NOMO-1 treated with dmso at 0.1 percent for 144 hours (cell line): ENCODE results near the gene VPS8.

Experiments used
- DNase-seq: peaks from one replicate; lab custom pipeline; 2025; ENCODE audit not compliant: unreplicated experiment; lab: John Stamatoyannopoulos, UW

VPS8 gene

DNA sequence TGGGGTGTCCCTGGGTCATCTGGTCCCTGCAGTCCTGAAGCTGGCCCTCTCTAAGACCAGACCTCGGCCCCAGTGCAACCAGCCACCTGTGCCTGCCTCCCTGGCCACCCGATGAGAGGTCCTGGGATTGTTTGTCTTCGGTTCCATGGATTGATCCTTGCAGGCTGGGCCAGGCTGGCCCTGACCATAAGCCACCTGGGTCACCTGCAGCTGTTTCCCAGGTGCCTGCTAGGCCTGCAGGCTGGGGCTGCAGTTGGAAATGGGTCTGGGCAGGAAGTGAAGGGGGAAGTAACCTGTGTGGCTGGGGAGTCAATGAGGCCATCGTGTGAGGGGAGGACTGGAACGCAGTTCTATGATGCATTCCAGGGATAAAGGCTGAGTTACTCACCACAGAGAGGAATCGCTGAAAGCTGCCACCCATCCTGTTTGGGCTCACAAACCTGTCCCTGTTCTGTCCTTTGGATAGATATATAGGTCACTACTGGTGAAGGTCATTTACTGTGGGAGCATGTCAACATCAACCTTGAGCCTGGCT lies 30.9 kb upstream of the VPS8 start:
- no peak for DNase-seq

DNA sequence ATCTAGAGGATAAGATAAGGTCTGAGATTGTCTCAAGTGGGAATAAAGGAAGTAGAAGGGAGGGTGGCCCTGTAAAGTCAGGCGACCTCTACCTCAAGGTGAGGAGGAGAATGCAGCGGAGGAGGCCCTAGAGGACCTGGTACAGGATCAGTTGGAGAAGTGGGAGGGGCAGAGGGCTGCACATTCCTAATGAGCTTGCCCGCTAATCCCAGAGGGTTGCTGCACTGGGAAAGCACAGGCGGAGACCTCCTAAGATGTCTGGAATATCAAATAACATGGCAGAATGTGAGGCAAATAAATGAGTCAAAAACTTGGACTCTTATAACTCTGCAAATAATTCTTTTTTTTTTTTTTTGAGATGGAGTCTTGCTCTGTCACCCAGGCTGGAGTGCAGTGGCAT lies 30.2 kb upstream of the VPS8 start:
- no peak for DNase-seq

DNA sequence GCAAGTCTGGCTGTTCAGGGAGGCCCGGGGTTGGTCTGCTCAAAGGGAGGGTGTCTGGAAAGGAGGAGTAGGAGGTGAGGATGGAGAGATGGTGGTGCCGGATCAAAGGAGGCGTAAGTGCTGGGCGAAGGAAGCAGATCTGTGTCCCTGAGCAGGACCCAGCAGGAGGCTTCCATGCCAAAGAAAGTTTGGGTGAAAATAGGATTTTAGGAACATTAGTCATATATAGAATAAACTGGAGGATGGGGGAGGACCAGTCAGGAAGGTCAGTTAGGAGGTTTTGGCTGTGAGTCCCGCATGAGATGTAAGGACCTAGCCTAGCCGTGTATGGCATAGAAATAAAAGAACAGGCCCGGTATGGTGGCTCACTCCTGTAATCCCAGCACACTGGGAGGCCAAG lies 28.6 kb upstream of the VPS8 start:
- no peak for DNase-seq

DNA sequence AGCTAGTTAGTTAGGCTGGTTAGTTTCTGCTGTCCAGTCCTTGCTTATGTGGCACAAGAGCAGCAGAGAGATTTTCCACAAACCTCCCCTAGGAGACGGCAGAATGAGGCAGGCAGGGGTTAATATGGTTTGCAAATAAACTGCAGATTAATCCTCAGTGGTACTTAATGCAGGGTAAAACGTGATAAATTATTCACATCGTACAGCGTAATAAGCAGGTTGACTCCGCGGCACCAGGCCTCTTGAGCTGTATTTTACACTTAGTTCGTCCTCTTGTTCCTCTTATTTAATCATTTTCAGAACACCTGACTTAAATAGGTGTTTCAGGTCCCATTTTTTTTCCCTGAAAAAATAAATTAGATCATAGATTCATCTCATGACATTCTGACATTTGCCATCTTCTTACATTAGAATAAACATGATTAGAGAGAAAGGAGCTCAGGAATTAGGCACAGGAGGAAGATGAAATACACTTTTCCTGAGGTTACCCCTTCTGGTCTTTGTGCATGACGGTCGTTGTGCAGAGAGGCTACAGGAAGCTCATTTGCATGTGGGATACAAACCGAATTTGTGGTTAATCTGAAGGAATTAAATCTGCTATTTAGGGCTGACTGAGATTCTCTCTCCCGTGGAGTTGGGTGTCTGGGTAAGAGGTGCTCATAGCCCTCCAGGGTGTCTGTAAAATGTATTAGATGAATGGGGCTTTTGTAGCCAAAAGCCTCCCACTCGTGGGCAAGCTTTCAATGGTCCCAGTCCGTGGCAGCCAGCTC lies 27.1 kb upstream of the VPS8 start:
- DNase-seq = no peak

DNA sequence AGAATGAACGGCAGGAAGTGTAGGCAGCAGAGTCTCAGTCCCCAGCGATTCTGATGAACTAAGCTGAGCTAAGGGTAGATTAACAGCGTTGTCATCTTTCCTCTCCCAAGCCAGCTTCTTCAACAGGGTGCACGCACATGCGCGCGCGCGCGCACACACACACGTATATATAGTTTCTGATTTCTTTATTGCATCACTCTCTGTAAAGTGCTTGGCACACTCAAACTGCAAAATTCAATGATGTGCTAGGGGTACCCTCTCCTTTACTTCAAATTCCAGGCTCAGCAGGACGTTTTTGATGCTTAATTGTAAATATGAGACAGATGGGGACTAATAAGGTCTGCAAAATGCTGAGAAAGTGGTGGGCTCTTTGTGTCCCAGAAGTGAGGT lies 26.1 kb upstream of the VPS8 start:
- peak; percentile 18 for DNase-seq

DNA sequence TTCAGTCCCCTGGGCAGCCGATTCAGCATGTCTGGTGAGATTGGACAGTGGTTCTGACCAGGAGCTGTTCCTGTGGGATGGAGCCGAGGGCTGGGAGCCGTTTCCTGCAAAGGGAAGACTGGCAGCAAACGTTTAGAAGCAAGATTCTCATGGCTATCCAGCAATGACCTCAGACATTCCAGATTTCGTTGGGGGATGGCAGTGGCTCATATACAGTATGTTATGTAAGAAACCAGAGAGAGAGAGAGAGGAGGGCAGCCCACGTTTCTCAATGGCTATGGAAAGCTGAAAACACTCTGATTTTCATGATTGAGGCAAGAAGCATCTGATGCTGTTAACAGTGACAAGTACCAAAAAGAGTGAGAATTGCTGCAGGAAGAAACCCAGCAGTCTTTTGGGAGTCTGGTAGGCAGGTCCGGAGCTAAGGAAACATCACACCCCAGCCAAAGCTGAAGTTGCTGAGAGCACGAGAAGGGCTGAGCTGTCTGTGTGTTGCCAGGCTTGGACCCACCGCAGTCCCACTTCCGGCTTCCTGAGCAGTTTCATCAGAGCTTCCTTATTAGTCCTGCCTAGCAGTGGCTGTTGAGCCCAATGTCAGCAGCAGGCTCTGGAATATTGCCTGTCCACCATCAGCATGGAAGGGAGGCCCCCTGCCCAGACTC lies 25.6 kb upstream of the VPS8 start:
- DNase-seq = peak; percentile 73

DNA sequence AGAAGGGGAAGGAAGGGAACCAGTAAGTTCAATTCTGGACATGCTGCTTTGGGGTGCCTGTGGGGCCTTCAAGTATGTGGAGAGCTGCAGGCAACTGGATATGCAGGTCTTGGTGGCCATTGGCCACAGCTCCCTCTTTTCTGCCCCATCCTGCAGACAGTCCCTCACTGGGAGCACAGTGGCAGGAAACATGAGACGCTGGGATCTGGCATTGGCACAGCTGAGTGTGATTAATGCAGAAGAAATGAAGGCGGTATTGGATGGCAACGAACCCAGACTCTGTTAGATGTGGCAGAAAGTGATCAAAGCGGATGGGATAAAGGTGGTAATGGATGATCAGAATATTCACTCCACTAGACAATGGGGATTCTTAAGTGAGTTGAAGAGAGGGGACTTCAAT lies 23.2 kb upstream of the VPS8 start:
- no peak for DNase-seq

DNA sequence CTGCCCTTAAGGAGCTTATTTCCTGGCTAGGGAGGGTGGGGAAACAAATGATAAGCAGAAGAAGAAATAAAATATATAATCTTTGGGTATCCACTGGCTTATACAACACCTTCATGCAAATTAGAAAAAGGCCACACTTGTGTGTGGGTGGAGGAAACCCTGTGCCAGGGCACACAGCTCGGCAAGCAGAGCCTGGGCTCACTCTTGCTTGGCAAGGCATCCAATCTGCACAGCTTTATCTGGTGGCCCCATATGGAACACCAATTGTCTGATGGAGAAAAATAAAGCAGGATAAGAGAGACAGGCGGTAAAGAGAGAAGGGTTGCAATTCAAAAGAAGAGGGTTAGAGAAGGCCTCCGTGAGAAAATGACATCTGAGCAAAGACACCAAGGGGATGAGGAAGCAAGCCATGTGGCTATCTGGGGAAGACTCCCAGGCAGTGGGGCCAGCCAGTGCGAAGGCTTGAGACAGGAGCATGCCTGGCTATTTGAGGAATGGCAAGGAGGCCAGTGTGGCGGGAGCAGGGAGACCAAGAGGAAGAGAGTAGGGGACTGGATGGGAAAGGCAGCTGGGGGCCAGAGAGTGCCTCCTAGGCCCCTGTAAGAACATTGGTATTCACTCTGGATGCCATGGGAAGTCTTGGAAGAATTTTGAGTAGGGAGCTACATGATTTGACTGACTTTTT lies 22.5 kb upstream of the VPS8 start:
- DNase-seq = no peak

DNA sequence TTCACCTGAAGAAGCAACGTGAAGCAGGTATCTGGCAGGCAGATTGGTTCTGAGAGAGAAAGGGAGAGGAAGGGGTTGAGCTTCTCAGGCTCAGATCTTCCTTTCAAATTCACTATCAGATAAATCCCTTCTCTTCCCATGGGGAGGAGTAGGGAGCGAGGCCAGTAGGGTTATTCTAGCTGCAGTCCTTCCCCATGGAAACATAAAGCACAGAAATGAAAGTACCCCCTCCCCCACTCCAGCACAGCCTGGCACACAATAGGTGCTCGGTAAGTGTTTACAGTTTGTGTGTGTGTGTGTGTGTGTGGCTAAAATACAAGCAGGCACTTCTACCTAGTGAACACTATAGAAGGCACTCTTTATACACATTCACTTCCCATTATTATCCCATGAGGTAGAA lies 20.8 kb upstream of the VPS8 start:
- DNase-seq = no peak

DNA sequence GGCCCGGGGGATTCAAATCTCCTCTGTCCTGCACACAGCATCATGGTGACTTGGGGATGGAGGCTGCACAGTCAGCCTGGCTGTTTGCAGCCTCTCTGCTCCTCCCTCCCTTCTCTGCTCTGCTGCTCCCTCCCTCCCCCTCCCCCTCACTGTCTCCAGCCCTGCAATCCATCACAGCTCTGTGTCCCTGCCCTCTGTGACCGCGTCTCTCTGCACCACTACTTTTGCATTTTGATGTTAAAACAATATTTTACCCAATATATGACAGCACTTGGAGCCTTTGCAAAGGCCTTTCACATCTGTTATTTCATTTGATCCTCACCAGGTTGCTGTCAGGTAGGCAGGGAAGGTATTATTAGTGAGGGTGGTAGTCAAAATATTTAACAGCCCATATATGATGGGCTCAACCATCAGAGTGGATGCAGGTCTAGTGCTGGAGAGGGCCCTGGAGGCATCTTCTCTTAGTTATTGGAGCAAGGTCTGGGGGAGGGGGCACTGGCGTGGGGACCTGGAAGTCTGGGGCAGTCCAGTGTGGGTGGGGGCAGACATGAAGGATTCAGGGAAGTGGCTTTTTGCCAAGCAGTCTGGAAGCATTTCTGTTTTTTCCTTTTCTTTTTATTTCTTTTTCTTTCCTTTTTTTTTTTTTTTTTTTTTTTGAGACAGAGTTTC lies 16.3 kb upstream of the VPS8 start:
- no peak for DNase-seq

DNA sequence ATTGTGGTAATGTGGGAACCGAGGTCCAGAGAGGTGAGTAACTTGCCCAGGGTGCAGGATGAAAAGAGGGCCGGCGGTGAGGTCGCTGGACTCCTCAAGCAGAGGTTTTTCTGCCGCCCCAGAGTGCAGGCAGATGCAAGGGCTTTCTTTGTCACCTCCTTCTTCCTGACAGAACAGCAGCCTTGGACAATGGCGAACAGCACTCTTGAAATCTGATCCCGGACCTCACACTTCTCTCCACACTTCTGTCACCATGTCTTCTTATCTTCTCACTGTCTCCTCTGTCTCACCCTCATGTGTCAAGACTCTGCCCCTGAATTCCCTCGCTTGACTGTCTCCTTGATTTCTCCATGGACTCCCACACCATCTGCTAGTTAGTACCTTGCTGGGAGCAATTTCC lies 15.4 kb upstream of the VPS8 start:
- no peak for DNase-seq

DNA sequence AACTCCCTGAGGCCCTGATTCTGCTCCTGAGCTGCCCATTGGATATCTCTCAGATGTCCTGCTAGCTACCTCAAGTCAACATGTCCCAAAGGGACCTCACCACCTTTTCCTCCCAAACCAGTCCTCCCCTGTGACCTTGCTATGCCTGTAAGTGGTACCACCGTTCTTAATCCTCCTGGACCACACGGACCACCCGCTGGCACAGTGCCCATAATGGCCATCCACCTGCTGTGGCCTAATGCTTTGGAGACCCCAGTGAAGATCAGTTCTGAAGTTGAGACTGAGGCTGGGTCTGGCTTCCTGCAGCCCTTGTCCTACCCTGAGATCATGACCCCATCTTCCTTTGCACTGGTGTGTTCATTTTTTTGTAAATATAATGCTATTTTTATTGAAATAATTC lies 15.0 kb upstream of the VPS8 start:
- no peak for DNase-seq

DNA sequence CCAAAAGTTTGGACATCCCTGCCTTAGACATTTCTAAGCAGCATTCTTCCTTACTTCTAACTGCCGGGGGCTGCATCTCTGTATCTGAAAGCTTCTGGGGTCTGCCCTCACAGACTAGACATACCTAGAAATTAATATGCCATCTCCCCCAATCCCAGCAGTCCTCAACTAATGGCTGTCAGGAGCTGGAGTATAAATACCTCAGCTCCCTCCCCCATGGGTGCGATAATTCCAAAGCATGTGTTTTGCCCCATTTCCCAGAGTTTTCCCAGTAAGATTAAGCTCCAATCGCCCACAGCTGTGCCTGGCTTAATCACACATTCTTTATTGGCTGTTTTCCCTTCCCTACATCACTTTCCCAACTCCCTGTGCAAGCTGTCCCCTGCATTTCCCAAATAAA lies 13.8 kb upstream of the VPS8 start:
- DNase-seq = no peak

DNA sequence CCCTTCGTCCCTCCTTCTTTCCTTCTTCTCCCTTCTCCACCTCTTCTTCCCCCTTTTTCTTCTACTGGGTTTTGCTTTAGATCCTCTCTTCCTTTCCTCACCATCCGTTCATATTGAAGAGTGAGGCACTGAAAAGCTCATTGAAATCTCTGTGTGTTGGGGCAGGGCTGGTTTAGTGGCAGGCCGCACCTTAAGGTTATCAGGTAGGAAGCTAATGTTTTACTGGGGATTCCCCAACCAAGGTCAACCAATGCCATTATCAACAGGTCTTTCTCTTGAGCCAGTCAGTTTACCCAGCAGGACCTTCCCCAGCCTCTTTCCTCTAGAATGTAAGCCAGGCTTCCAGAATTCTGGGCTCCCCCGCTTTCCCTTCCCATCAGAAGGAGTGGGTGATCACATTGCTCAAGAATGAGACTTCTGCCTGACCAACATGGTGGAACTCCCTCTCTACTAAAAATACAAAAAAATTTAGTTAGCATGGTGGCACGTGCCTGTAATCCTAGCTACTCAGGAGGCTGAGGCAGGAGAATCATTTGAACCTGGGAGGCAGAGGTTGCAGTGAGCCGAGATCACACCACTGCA lies 11.5 kb upstream of the VPS8 start:
- no peak for DNase-seq

DNA sequence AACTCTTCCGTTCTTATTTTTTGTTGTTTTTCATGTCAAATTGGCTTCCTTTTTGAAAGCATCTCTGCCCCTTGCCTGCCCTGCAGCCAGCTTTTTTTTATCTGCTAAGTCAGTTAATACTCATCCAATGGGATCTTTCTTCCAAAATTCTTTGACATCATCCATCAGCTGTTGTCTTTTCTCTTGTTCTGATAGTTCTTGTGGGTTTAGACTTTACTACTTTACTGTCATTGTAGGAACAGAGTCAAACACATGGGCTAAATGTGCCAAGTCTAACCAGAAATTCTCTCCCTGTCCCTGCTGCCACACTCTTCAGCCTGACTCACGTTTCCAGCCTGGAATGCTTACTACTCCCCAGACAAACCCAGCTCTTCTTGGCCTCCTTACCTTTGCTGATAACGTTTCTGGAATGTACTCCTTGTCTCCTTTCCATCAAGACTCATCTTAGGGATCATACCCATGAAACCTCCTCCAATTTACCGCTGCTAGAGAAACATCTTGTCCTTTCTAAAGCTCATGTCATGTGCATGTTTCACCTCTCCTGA lies 10.7 kb upstream of the VPS8 start:
- DNase-seq = no peak

DNA sequence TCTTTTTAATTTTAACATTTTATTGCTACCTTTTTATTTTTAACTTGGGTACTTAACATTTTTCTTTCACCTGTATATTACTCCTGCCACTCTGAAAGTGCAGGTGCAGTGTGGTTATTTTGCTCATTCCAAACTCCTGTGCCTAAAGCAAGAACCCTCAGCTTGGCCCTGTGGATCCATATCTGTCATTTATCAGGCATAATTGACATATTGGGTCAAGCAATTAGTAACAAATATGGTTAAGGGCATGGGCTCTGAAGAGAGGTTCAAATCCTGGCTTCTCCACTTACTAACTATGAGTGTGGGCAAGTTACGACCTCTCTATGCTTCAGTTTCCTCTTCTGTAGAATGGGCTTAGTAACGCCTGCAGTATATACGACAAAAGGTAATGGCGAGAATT lies 9.8 kb upstream of the VPS8 start:
- no peak for DNase-seq

DNA sequence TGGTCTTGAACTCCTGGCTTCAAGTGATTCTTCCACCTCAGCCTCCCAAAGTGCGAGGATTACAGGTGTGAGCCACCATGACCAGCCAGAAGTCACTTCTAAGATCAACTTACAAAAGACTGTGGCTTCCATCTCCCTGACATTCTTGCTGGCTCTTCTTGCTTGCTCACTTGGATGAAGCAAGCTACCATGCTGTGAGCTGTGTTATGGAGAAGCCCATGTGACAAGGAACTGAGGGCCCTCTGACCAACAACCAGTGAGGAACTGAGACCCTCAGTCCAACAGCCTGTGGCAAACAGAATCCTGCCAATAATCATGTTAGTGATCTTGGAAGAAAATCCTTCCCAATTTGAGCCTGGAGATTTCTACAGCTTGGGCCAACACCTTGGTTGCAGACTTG lies 7.2 kb upstream of the VPS8 start:
- DNase-seq = no peak

DNA sequence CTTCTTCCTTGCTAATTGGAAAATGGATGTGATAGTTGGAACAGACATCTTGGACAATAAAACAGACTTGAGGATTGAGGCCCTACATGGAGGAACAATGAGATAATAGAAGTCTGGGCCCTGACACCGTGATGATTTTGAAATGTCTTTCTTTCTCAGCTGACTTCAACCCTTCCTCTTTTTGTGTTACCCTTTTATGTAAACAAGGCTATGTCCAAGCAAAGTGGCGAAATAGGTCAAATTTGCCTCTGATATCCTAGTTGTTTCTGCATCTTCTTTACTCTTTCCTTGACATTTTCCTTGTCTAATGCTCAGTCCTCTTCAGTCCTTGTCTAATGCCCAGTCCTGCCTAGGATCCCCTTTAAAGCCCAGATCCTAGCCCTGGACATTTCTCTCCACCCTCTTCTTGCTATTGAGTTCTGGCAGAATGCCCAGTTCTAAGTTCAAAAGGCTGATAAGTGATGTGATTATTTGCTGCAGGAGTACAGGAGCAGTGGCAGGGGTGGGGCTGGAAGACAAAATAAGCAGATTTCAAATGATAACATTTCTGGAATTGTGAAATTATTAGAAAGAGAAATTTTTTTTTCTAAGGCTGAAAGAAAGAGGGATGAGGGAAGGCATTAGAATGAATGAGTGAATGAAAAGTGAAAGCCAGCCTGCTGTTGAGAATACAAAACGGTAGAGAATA lies 6.5 kb upstream of the VPS8 start:
- peak; percentile 88 for DNase-seq

DNA sequence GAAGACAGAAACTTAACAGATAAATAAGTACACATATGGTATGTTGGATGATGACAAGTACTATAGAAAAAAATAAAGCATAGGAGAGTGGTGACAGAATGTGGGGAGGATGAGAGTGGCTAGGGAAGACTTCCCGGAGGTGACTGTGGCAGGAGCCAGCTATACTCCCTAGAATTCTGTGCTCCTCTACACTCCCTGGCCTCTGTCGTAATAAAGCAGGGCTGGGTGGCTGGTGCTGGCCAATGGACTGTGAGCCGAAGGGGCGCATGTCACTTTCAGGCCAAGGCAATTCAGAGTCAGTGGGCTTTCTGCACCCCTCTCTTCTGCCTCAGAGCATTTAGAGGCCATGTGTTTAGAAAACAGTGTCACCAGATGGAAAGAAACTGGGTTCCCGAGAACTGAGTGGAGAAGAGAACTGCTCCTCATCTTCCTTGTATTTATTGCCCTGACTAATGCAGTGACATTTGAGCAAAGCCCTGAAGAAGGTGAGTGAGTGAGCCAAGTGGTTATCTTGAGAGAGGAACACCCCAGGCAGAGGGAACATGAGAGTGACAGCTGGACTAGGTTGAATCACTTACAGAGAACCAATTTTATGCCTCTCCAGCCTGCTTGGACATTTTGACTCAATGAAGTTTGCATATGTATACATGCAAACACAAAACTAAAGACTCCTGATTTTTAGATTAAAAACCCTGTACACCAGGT lies 5.2 kb upstream of the VPS8 start:
- no peak for DNase-seq

DNA sequence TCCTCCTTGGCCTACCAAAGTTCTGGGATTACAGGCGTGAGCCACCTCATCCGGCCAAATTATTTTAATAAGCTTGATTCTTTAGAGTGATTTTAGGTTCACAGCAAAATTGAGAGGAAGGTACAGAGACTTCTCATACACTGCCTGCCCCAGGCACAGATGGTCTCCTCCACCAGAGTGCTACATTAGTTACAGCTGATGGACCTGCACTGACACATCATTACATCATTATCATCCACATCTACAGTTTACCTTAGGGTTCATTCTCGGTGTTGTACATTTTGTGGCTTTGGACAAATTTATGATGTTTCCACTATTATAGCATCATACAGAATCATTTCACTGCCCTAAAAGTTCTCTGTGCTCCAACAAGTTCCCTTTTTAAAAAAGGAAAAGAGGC lies 4.4 kb upstream of the VPS8 start:
- no peak for DNase-seq
